Measurements from ENCODE around the gene IL1RAPL1.

The IL1RAPL1 gene

GRCh38 chrX:29643181-29643580 is 1055.9 kb downstream of the IL1RAPL1 start:
- DNase-seq (ENCODE audit: low read depth in 2 of 2), result no peak

GRCh38 chrX:29648161-29648560 is 1060.9 kb downstream of the IL1RAPL1 start:
- no peak for DNase-seq (ENCODE audit: low read depth in 2 of 2)

GRCh38 chrX:29652484-29652883 is 1065.2 kb downstream of the IL1RAPL1 start:
- no peak for DNase-seq (ENCODE audit: low read depth in 2 of 2)

GRCh38 chrX:29653721-29654120 is 1066.5 kb downstream of the IL1RAPL1 start:
- no peak for DNase-seq (ENCODE audit: low read depth in 2 of 2)

GRCh38 chrX:29659911-29660310 is 1072.7 kb downstream of the IL1RAPL1 start:
- DNase-seq (ENCODE audit: low read depth in 2 of 2), result no peak

GRCh38 chrX:29661290-29661689 is 1074.0 kb downstream of the IL1RAPL1 start:
- DNase-seq (ENCODE audit: low read depth in 2 of 2), result no peak

- DNase-seq (ENCODE audit: low read depth in 2 of 2), result no peak
Measured at GRCh38 chrX:29662101-29662500, 1074.9 kb downstream of the IL1RAPL1 start.

GRCh38 chrX:29662759-29663503 is 1075.7 kb downstream of the IL1RAPL1 start:
- DNase-seq (ENCODE audit: low read depth in 2 of 2), result no peak

GRCh38 chrX:29665532-29665931 is 1078.3 kb downstream of the IL1RAPL1 start:
- DNase-seq (ENCODE audit: low read depth in 2 of 2), result no peak

GRCh38 chrX:29666366-29666765 is 1079.1 kb downstream of the IL1RAPL1 start:
- no peak for DNase-seq (ENCODE audit: low read depth in 2 of 2)

GRCh38 chrX:29671421-29671820 is 1084.2 kb downstream of the IL1RAPL1 start:
- no peak for DNase-seq (ENCODE audit: low read depth in 2 of 2)

- DNase-seq (ENCODE audit: low read depth in 2 of 2), result no peak
Measured at GRCh38 chrX:29687687-29688086, 1100.4 kb downstream of the IL1RAPL1 start.

GRCh38 chrX:29690061-29690460 is 1102.8 kb downstream of the IL1RAPL1 start:
- DNase-seq (ENCODE audit: low read depth in 2 of 2), result no peak

- no peak for DNase-seq (ENCODE audit: low read depth in 2 of 2)
Measured at GRCh38 chrX:29691044-29691443, 1103.8 kb downstream of the IL1RAPL1 start.

- no peak for DNase-seq (ENCODE audit: low read depth in 2 of 2)
Measured at GRCh38 chrX:29693912-29694311, 1106.7 kb downstream of the IL1RAPL1 start.

- DNase-seq (ENCODE audit: low read depth in 2 of 2), result no peak
Measured at GRCh38 chrX:29699239-29699638, 1112.0 kb downstream of the IL1RAPL1 start.

- no peak for DNase-seq (ENCODE audit: low read depth in 2 of 2)
Measured at GRCh38 chrX:29707088-29707487, 1119.8 kb downstream of the IL1RAPL1 start.

- no peak for DNase-seq (ENCODE audit: low read depth in 2 of 2)
Measured at GRCh38 chrX:29721152-29721551, 1133.9 kb downstream of the IL1RAPL1 start.

GRCh38 chrX:29724316-29724715 is 1137.1 kb downstream of the IL1RAPL1 start:
- no peak for DNase-seq (ENCODE audit: low read depth in 2 of 2)

GRCh38 chrX:29726811-29727210 is 1139.6 kb downstream of the IL1RAPL1 start:
- DNase-seq (ENCODE audit: low read depth in 2 of 2), result no peak

- no peak for DNase-seq (ENCODE audit: low read depth in 2 of 2)
Measured at GRCh38 chrX:29728639-29729038, 1141.4 kb downstream of the IL1RAPL1 start.

- no peak for DNase-seq (ENCODE audit: low read depth in 2 of 2)
Measured at GRCh38 chrX:29744966-29745365, 1157.7 kb downstream of the IL1RAPL1 start.

- DNase-seq (ENCODE audit: low read depth in 2 of 2), result no peak
Measured at GRCh38 chrX:29746326-29746725, 1159.1 kb downstream of the IL1RAPL1 start.

- DNase-seq (ENCODE audit: low read depth in 2 of 2), result no peak
Measured at GRCh38 chrX:29762006-29762405, 1174.8 kb downstream of the IL1RAPL1 start.
